ENCODE measurements around the gene LTB.

DNA sequence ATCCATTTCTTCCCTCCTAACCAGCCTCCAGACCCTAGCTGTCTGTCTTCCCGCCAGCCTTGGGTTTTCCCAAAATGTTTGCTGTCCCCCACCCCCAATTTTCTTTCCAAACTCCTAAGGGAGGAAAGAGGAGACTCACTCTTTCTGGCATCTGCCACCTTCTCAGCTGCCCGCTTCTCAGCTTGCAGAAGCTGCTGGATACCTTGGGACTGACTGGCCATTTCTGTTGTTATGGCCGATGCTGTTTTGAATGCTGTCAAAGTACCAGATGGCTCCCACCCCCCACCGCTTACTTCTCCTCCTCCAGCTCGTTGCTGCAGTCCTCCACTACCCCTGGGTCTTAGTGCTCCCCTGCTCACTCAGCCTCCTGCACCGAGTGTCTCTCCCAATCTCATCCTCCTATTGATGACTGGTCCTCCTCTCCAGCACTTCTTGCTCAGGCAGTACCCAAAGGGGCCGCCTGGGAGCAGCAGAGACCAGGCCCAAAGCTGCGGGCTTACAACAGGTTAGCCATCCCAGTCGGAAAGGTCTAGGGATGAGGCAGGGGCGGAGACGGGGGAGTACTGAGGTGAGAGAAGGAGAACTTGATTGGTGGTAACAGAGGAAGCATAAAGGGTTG lies 35.8 kb downstream of the LTB start, which contains the start of gene ATP6V1G2:
- TF ChIP-seq FOXA1 (IDR thresholded peaks at IDR 0.05) (no peak), CTBP1 (IDR thresholded peaks at IDR 0.05; ENCODE audit: borderline replicate concordance) (peak; percentile 88), FOXM1 (IDR thresholded peaks at IDR 0.05; ENCODE audit: borderline replicate concordance) (no peak), BHLHE40 (IDR thresholded peaks at IDR 0.05; ENCODE audit: borderline replicate concordance) (no peak), NFRKB (IDR thresholded peaks at IDR 0.05) (no peak), HDGF (IDR thresholded peaks at IDR 0.05; ENCODE audit: borderline replicate concordance) (no peak), ELF4 (IDR thresholded peaks at IDR 0.05) (0 out of 2 replicates have a peak, but pooled peaks have one; percentile 17), TARDBP (IDR thresholded peaks at IDR 0.05) (no peak), SUZ12 (IDR thresholded peaks at IDR 0.05) (no peak), SP1 (IDR thresholded peaks at IDR 0.05) (no peak), FOXK2 (IDR thresholded peaks at IDR 0.05) (no peak), ZNF384 (IDR thresholded peaks at IDR 0.05) (no peak), L3MBTL2 (conservative IDR thresholded peaks at IDR 0.05) (no peak)
- TF ChIP-seq, protein P1, sequence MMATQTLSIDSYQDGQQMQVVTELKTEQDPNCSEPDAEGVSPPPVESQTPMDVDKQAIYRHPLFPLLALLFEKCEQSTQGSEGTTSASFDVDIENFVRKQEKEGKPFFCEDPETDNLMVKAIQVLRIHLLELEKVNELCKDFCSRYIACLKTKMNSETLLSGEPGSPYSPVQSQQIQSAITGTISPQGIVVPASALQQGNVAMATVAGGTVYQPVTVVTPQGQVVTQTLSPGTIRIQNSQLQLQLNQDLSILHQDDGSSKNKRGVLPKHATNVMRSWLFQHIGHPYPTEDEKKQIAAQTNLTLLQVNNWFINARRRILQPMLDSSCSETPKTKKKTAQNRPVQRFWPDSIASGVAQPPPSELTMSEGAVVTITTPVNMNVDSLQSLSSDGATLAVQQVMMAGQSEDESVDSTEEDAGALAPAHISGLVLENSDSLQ (IDR thresholded peaks at IDR 0.05), result 0 out of 2 replicates have a peak, but pooled peaks have one; percentile 8
